ENCODE measurements around the gene RNF220. TPM values are rescaled to one million over a fixed set of nuclear protein-coding genes. Genes with fewer than 3 reads are reported as not detected.

Gene RNF220
- total and polyA plus RNA-seq, 9 of the 15 experiments (the other 6 are each of a cell fraction or from before 2014, with no cell fraction given) = 5.1 to 117 (median 66.9) TPM

GRCh38 chr1:44631647-44632539 lies 226.8 kb downstream of the RNF220 start (continued):
- no peak for TF ChIP-seq CEBPG (CRISPR knock-in tag; IDR thresholded peaks at IDR 0.05)
- no peak for TF ChIP-seq CEBPG (tag; conservative IDR thresholded peaks at IDR 0.05 in 1 of 2, IDR thresholded peaks at IDR 0.05 in 1 of 2)
- TF ChIP-seq ZSCAN32 (CRISPR knock-in tag; IDR thresholded peaks at IDR 0.05) = no peak
- no peak for TF ChIP-seq TSC22D4 (tag; IDR thresholded peaks at IDR 0.05)
- TF ChIP-seq LCOR (CRISPR knock-in tag; IDR thresholded peaks at IDR 0.05) = peak; percentile 84
- peak; percentile 100 for TF ChIP-seq RBBP5 (IDR thresholded peaks at IDR 0.05; ENCODE audit: borderline replicate concordance, insufficient read depth, low read length, poor library complexity, severe bottlenecking)
- no peak for TF ChIP-seq ZNF830 (CRISPR knock-in tag; IDR thresholded peaks at IDR 0.05)
- TF ChIP-seq, protein P1, sequence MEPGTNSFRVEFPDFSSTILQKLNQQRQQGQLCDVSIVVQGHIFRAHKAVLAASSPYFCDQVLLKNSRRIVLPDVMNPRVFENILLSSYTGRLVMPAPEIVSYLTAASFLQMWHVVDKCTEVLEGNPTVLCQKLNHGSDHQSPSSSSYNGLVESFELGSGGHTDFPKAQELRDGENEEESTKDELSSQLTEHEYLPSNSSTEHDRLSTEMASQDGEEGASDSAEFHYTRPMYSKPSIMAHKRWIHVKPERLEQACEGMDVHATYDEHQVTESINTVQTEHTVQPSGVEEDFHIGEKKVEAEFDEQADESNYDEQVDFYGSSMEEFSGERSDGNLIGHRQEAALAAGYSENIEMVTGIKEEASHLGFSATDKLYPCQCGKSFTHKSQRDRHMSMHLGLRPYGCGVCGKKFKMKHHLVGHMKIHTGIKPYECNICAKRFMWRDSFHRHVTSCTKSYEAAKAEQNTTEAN (CRISPR knock-in tag; IDR thresholded peaks at IDR 0.05) = no peak
- TF ChIP-seq, protein P2, sequence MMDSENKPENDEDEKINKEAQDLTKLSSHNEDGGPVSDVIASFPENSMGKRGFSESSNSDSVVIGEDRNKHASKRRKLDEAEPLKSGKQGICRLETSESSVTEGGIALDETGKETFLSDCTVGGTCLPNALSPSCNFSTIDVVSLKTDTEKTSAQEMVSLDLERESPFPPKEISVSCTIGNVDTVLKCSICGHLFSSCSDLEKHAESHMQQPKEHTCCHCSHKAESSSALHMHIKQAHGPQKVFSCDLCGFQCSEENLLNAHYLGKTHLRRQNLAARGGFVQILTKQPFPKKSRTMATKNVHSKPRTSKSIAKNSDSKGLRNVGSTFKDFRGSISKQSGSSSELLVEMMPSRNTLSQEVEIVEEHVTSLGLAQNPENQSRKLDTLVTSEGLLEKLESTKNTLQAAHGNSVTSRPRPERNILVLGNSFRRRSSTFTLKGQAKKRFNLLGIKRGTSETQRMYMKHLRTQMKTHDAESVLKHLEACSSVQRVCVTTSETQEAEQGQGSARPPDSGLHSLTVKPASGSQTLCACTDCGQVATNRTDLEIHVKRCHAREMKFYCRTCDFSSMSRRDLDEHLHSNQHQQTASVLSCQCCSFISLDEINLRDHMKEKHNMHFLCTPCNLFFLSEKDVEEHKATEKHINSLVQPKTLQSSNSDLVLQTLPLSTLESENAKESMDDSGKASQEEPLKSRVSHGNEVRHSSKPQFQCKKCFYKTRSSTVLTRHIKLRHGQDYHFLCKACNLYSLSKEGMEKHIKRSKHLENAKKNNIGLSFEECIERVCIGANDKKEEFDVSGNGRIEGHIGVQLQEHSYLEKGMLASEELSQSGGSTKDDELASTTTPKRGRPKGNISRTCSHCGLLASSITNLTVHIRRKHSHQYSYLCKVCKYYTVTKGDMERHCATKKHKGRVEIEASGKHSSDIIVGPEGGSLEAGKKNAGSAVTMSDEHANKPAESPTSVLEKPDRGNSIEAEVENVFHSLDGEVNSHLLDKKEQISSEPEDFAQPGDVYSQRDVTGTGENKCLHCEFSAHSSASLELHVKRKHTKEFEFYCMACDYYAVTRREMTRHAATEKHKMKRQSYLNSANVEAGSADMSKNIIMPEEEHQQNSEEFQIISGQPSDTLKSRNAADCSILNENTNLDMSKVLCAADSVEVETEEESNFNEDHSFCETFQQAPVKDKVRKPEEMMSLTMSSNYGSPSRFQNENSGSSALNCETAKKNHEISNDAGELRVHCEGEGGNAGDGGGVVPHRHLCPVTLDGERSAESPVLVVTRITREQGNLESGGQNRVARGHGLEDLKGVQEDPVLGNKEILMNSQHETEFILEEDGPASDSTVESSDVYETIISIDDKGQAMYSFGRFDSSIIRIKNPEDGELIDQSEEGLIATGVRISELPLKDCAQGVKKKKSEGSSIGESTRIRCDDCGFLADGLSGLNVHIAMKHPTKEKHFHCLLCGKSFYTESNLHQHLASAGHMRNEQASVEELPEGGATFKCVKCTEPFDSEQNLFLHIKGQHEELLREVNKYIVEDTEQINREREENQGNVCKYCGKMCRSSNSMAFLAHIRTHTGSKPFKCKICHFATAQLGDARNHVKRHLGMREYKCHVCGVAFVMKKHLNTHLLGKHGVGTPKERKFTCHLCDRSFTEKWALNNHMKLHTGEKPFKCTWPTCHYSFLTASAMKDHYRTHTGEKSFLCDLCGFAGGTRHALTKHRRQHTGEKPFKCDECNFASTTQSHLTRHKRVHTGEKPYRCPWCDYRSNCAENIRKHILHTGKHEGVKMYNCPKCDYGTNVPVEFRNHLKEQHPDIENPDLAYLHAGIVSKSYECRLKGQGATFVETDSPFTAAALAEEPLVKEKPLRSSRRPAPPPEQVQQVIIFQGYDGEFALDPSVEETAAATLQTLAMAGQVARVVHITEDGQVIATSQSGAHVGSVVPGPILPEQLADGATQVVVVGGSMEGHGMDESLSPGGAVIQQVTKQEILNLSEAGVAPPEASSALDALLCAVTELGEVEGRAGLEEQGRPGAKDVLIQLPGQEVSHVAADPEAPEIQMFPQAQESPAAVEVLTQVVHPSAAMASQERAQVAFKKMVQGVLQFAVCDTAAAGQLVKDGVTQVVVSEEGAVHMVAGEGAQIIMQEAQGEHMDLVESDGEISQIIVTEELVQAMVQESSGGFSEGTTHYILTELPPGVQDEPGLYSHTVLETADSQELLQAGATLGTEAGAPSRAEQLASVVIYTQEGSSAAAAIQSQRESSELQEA (IDR thresholded peaks at IDR 0.05; ENCODE audit: low read depth) = no peak
- TF ChIP-seq CHD1 (IDR thresholded peaks at IDR 0.05; ENCODE audit: low read length) = no peak
- TF ChIP-seq MIER1 (IDR thresholded peaks at IDR 0.05; ENCODE audit: low read depth) = no peak
- peak; percentile 76; the same call in 1 of the 2 replicates for TF ChIP-seq HDAC8 (tag; IDR thresholded peaks at IDR 0.05)
- no peak for TF ChIP-seq NFE2 (IDR thresholded peaks at IDR 0.05; ENCODE audit: low read depth)
- TF ChIP-seq SMARCA4 (IDR thresholded peaks at IDR 0.05) = no peak; the same call in 1 of the 2 replicates
- TF ChIP-seq NFRKB (IDR thresholded peaks at IDR 0.05; ENCODE audit: low read depth) = no peak; the same call in 1 of the 2 replicates
- TF ChIP-seq CREB3L1 (IDR thresholded peaks at IDR 0.05; ENCODE audit: borderline replicate concordance, low read depth) = peak; percentile 74
- TF ChIP-seq RFX7 (CRISPR knock-in tag; IDR thresholded peaks at IDR 0.05) = no peak

Measured in K562 (cell line).